ENCODE data around the gene COL4A1.

The COL4A1 gene

GRCh38 chr13:110179116-110179856, 127.7 kb downstream of the COL4A1 start:
- TF ChIP-seq POLR2AphosphoS5 (IDR thresholded peaks at IDR 0.05; ENCODE audit: low read depth, low read length) (no peak), FOXP2 (optimal IDR thresholded peaks at IDR 0.05; ENCODE audit: borderline replicate concordance, extremely low read depth, extremely low read length, insufficient read depth) (no peak), REST (IDR thresholded peaks at IDR 0.05; ENCODE audit: insufficient read depth in 1 of 2, low read depth in 2 of 2, low read length in 2 of 2) (no peak), TAF1 (IDR thresholded peaks at IDR 0.05; ENCODE audit: borderline replicate concordance, insufficient read depth, low read length) (no peak), SIN3A (IDR thresholded peaks at IDR 0.05; ENCODE audit: borderline replicate concordance, insufficient read depth, low read length) (no peak)

- TF ChIP-seq FOXP2 (optimal IDR thresholded peaks at IDR 0.05; ENCODE audit: borderline replicate concordance, extremely low read depth, extremely low read length, insufficient read depth) (no peak), POLR2AphosphoS5 (IDR thresholded peaks at IDR 0.05; ENCODE audit: low read depth, low read length) (no peak), SIN3A (IDR thresholded peaks at IDR 0.05; ENCODE audit: borderline replicate concordance, insufficient read depth, low read length) (no peak), REST (IDR thresholded peaks at IDR 0.05; ENCODE audit: insufficient read depth in 1 of 2, low read depth in 2 of 2, low read length in 2 of 2) (no peak), TAF1 (IDR thresholded peaks at IDR 0.05; ENCODE audit: borderline replicate concordance, insufficient read depth, low read length) (no peak)
These were observed 129.2 kb downstream of the COL4A1 start for GRCh38 chr13:110177790-110178189.

GRCh38 chr13:110176431-110176830, 130.5 kb downstream of the COL4A1 start:
- TF ChIP-seq FOXP2 (optimal IDR thresholded peaks at IDR 0.05; ENCODE audit: borderline replicate concordance, extremely low read depth, extremely low read length, insufficient read depth) (no peak), POLR2AphosphoS5 (IDR thresholded peaks at IDR 0.05; ENCODE audit: low read depth, low read length) (no peak), TAF1 (IDR thresholded peaks at IDR 0.05; ENCODE audit: borderline replicate concordance, insufficient read depth, low read length) (no peak), SIN3A (IDR thresholded peaks at IDR 0.05; ENCODE audit: borderline replicate concordance, insufficient read depth, low read length) (no peak)

- TF ChIP-seq SIN3A (IDR thresholded peaks at IDR 0.05; ENCODE audit: borderline replicate concordance, insufficient read depth, low read length) (no peak), FOXP2 (optimal IDR thresholded peaks at IDR 0.05; ENCODE audit: borderline replicate concordance, extremely low read depth, extremely low read length, insufficient read depth) (no peak), POLR2AphosphoS5 (IDR thresholded peaks at IDR 0.05; ENCODE audit: low read depth, low read length) (no peak), TAF1 (IDR thresholded peaks at IDR 0.05; ENCODE audit: borderline replicate concordance, insufficient read depth, low read length) (no peak), REST (IDR thresholded peaks at IDR 0.05; ENCODE audit: insufficient read depth in 1 of 2, low read depth in 2 of 2, low read length in 2 of 2) (no peak)
These were observed 133.6 kb downstream of the COL4A1 start for GRCh38 chr13:110173247-110173818.

- TF ChIP-seq FOXP2 (optimal IDR thresholded peaks at IDR 0.05; ENCODE audit: borderline replicate concordance, extremely low read depth, extremely low read length, insufficient read depth) (no peak), TAF1 (IDR thresholded peaks at IDR 0.05; ENCODE audit: borderline replicate concordance, insufficient read depth, low read length) (no peak), SIN3A (IDR thresholded peaks at IDR 0.05; ENCODE audit: borderline replicate concordance, insufficient read depth, low read length) (no peak), POLR2AphosphoS5 (IDR thresholded peaks at IDR 0.05; ENCODE audit: low read depth, low read length) (no peak), REST (IDR thresholded peaks at IDR 0.05; ENCODE audit: insufficient read depth in 1 of 2, low read depth in 2 of 2, low read length in 2 of 2) (no peak)
These were observed 136.1 kb downstream of the COL4A1 start for GRCh38 chr13:110170882-110171281.
